Keratinocyte (primary cell): ENCODE measurements around the gene TSPYL1.
"Not testable (repeated sequence)": the region's sequence is repeated elsewhere in the genome, so short reads cannot be mapped to it uniquely, and the experiment has no call there.

Experiments used
- EZH2 ChIP-seq: IDR thresholded peaks from one replicate; pipeline ENCODE4 v1.6.1; 2012; ENCODE audit warnings: inconsistent platforms, mild to moderate bottlenecking, low read length, moderate library complexity
- TF ChIP-seq, protein P1 (sequence below), 3 experiments: IDR thresholded peaks in 1 of 3; conservative IDR thresholded peaks in 1 of 3; optimal IDR thresholded peaks in 1 of 3; 2 replicates in 2 of 3; 3 replicates in 1 of 3; pipeline versions ENCODE3 to v1.5.1; 2011; ENCODE audit warnings: low read length in 3 of 3, mild to moderate bottlenecking in 3 of 3, moderate library complexity in 2 of 3, control low read depth in 1 of 3, inconsistent platforms in 1 of 3; ENCODE audit not compliant: insufficient read depth in 2 of 3; ENCODE audit errors: extremely low read depth in 1 of 3

DNA sequence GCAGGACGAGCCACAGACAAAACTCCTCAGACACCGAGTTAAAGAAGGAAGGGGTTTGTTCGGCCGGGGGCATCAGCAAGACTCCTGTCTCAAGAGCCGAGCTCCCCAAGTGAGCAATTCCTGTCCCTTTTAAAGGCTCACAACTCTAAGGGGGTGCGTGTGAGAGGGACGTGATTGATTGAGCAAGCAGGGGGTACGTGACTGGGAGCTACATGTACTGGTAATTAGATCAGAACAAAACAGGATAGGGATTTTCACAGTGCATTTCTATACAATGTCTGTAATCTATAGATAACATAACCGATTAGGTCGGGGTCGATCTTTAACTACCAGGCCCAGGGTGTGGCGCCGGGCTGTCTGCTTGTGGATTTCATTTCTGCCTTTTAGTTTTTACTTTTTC lies 42.2 kb upstream of the TSPYL1 start:
- TF ChIP-seq EZH2, result not testable (repeated sequence)
- TF ChIP-seq, protein P1, sequence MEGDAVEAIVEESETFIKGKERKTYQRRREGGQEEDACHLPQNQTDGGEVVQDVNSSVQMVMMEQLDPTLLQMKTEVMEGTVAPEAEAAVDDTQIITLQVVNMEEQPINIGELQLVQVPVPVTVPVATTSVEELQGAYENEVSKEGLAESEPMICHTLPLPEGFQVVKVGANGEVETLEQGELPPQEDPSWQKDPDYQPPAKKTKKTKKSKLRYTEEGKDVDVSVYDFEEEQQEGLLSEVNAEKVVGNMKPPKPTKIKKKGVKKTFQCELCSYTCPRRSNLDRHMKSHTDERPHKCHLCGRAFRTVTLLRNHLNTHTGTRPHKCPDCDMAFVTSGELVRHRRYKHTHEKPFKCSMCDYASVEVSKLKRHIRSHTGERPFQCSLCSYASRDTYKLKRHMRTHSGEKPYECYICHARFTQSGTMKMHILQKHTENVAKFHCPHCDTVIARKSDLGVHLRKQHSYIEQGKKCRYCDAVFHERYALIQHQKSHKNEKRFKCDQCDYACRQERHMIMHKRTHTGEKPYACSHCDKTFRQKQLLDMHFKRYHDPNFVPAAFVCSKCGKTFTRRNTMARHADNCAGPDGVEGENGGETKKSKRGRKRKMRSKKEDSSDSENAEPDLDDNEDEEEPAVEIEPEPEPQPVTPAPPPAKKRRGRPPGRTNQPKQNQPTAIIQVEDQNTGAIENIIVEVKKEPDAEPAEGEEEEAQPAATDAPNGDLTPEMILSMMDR (optimal IDR thresholded peaks at IDR 0.05 in 1 of 3, IDR thresholded peaks at IDR 0.05 in 1 of 3, conservative IDR thresholded peaks at IDR 0.05 in 1 of 3; ENCODE audit: extremely low read depth in 1 of 3, insufficient read depth in 2 of 3, low read length in 3 of 3), result not testable (repeated sequence)
